ENCODE data around the gene FGF8. TPM values are rescaled to one million over a fixed set of nuclear protein-coding genes. Genes with fewer than 3 reads are reported as not detected.
"Not testable (repeated sequence)": the region's sequence is repeated elsewhere in the genome, so short reads cannot be mapped to it uniquely, and the experiment has no call there.

Gene FGF8
- polyA plus RNA-seq (ENCODE audit: insufficient read length in 4 of 4): 1 to 10 TPM; 4.6 to 9.7 (median 7.3) TPM

GRCh38 chr10:101775273-101776160, at the start of gene FGF8:
FGF8 (minus strand) TSS chr10:101776114; CDS start chr10:101775900, 214 bp downstream.
- no peak for DNase-seq (ENCODE audit: low read depth in 4 of 4, low spot score in 3 of 4)

DNA sequence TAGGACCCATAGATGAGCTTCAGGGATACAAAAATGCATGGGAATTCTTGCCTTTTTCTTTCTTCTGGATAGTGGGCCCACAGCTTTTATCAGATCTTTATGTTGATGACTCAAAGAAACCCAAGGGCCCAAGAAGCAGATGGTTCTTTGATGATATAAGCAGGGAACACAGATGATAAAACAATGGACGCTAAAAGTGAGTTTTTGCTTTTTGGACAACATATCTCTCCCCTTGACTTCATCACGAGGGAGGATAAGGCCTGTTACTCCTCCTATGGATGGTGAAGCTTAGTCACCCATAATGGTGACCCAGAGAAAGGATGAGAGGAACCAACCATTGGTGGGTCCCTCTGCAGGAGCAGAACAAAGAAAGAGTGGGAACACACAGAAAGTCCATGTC, 48.8 kb upstream of the FGF8 start:
- DNase-seq (ENCODE audit: low read depth in 4 of 4, low spot score in 3 of 4): no peak

DNA sequence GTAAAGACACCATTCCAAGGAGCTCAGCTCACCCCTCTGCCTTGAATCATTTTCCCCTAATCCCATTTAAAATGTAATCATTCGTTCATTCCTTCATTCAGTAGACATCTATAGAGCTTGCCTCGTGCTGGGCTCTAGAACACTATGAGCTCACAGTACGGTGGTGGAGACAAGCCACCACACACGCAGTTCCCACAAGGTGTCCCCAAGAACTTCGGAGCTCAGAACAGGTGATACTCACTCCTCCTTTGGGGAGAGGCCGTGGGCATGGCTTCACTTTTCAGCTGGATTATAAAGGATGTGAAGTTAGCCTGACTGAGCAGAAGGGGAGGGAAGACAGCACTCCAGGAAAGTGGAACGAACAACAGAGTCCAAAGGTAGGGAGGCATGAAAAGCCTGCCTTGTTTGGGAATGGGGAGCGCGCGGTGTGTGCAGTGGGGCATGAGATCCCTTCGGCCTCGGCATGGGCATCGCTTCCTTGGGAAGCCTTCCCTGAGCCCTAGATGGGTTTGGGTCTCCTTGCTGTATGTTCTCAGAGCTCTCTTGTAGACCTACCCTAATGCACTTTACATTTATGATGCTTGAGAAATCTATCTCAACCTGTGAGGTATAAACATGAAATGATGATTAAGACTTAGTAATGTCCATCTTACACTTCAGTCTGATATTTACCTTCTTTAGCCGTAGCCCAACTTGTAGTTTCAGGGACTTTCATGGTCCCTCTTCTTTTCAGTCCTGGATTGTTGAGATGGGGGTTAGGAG, 43.1 kb upstream of the FGF8 start:
- DNase-seq (ENCODE audit: low read depth in 4 of 4, low spot score in 3 of 4): no peak

DNA sequence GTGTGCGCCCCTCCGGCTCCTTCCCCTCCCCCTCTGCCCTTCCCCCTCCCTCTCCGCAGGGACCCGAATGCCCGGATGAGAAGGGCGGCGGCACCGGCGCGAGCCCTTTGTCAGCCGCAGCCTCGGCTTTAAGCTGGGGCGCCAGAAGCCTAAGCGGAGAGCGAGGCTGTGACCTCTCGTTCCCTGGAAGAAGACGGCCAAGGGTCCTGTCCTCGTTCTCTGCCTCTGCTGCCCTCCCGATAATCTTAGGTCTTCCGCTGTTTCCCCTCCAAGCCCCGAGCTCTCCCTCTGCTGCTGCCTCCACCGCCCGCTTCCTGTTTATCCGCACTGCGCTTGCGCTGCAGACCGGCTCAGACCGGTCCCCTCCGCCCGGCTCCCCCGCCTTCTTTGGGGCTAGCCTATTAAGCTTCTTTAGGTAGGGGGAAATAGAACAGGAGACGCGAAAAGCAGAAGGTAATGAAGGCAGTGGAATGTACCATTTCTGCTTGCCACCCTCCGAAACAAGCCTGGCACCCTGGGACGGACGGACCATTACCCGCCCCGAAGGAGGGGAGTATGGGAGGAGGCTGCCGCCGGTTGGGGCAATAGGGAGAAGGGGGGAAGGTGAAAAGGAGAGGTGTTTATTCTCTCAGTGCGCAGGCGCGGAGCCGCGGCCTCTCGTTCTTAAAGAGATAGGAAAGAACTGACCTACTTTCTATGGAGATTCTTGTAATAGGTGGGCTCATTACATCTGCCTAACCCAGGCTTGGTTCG, 42.4 kb upstream of the FGF8 start, which contains the start of gene OGA:
TSS of gene OGA (minus strand) at position 326 of the 753 bp plus-strand sequence. CDS start 422 bp downstream, outside the sequence.
- peak; percentile 95 to 98 (median 98) for DNase-seq (ENCODE audit: low read depth in 4 of 4, low spot score in 3 of 4)

- DNase-seq (ENCODE audit: low read depth in 4 of 4, low spot score in 3 of 4): peak in 3 of 4 donors; percentile 75 to 76 (median 76)
Measured at GRCh38 chr10:101817337-101818118, 41.6 kb upstream of the FGF8 start.

- DNase-seq (ENCODE audit: low read depth in 4 of 4, low spot score in 3 of 4): no peak
Measured at GRCh38 chr10:101816913-101817336, 41.0 kb upstream of the FGF8 start.

GRCh38 chr10:101816376-101816775, 40.5 kb upstream of the FGF8 start:
- no peak for DNase-seq (ENCODE audit: low read depth in 4 of 4, low spot score in 3 of 4)

- DNase-seq (ENCODE audit: low read depth in 4 of 4, low spot score in 3 of 4): no peak
Measured at GRCh38 chr10:101814466-101815071, 38.7 kb upstream of the FGF8 start.

DNA sequence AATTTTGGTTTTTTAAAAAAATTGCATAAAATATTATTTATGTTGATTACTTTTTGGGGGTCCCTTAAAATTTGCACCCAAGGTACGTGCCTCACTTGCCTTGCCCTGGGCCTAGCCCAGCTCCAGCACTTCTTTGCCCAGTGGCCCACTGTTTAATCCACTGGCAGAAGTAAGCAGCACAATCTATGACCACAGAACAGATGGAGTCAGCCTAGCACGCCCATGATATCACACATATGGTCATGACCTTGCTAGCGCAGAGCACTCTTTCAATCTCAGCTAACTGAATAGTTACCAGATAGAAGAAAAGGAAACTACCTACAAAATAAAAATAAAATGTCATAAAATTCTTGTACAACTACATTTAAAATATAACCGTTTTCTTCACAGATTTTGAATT, 36.7 kb upstream of the FGF8 start:
- DNase-seq (ENCODE audit: low read depth in 4 of 4, low spot score in 3 of 4): no peak

DNA sequence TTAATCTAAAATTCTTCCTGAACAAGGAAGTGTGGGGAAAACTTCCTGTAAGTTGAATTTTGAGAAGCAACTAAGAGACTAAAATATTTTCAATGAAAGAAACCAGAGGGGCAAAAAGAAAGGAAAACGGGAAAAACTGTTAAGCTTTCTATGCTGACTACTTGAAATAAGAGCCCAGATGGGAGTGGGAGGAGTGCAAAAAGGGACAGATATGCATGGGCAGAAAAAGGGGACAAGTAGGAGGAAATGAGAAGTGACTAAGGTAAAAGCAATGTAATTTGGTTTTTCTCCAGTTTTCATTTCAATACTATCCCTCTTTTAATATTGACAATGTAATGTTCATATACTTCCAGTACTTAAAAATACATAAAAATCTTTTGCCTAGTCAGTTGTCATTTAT, 31.2 kb upstream of the FGF8 start:
- no peak for DNase-seq (ENCODE audit: low read depth in 4 of 4, low spot score in 3 of 4)

GRCh38 chr10:101803511-101803910, 27.6 kb upstream of the FGF8 start:
- DNase-seq (ENCODE audit: low read depth in 4 of 4, low spot score in 3 of 4): no peak

DNA sequence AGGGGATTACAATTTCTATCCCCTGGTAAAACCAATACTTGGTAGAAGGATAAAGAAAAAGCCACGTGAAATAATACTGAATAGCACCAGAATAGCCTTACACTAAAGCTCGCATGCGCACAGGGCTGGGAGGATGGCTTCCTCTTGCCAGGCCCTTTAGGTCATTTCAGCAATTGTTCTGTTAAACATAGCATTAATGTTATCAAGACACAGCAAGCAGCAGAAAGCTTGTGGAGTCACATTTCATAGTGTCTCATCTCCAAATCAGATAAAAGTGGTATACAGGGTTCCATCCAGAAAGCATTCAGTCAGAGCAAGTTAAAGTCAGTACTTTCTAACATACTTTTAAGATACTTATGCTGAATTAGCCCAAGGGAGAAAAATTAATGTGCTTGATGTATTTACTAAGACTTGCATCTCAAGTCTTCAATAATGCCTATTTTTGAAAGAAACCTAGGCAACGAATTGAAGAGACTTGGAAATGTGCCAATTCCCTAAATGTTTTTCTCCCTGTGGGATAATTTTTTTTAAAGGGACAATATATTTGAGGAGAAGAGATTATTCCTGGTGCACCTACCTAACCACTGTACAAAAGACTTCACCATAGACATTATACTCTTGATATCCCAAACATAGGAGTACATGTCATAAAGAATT, 21.6 kb upstream of the FGF8 start:
- DNase-seq (ENCODE audit: low read depth in 4 of 4, low spot score in 3 of 4): no peak

DNA sequence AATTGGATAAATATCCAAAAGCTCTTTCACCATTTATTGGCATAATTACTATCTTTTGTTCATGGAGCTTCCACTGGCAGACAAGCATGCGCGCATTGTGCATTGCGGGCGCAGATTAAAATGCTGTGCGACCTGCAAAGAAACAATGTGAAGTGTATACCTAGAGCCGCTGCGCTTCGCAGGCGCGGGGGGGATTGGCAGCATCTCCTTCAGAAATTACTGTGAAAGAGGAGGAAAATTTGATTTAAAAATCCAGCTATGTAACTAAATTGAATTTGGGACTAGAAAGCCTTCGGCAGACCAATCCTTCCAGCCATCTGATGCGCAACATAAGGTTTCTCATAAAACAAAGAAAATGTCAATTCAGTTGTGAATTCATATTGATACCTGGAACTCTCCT, 17.6 kb upstream of the FGF8 start:
- DNase-seq (ENCODE audit: low read depth in 4 of 4, low spot score in 3 of 4): no peak

GRCh38 chr10:101789686-101790085, 13.8 kb upstream of the FGF8 start:
- no peak for DNase-seq (ENCODE audit: low read depth in 4 of 4, low spot score in 3 of 4)

DNA sequence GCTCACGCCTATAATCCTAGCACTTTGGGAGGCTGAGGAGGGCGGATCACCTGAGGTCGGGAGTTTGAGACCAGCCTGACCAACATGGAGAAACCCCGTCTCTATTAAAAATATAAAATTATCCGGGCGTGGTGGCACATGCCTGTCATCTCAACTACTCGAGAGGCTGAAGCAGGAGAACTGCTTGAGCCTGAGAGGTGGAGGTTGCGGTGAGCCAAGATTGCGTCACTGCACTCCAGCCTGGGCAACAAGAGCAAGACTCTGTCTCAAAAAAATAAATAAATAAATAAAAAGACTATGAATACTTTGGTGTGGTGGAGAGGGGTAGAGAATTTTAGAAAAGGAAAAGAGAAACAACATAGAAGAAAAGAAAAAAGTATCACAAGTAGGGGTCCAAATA, 13.3 kb upstream of the FGF8 start:
- not testable (repeated sequence) for DNase-seq (ENCODE audit: low read depth in 4 of 4, low spot score in 3 of 4)

- DNase-seq (ENCODE audit: low read depth in 4 of 4, low spot score in 3 of 4): no peak
Measured at GRCh38 chr10:101785801-101786200, 9.9 kb upstream of the FGF8 start.

DNA sequence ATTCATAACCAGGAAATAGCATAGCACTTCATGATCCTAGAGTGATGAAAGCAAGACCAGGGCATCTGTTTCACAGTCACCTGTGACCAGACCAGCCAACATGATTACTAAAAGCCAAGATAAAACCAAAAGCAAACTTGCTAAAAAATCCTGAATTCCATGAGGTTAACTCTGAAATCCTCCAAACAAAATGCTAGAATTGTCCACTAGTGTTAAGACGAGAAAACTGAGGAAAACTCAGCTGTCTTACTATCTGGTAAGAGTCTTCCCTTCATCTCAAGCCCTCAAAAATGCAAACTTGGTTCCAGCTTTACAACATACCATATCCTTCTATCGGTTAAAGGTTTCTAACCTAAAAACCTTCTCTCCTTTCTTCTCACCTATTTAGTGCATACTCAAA, 8.6 kb upstream of the FGF8 start:
- no peak for DNase-seq (ENCODE audit: low read depth in 4 of 4, low spot score in 3 of 4)

GRCh38 chr10:101783736-101784118, 7.8 kb upstream of the FGF8 start:
- no peak for DNase-seq (ENCODE audit: low read depth in 4 of 4, low spot score in 3 of 4)

Measured in left renal pelvis (tissue), 4 donors.